GM10266 (cell line): ENCODE data around the gene C1QTNF9B.
A peak's percentile ranks its signal among the peaks of the same experiment; 100 is the strongest.

ENCODE experiments used
- DNase-seq: peaks from one replicate; pipeline ENCODE4 v3.0.0; 2012; ENCODE audit errors: extremely low spot score
- TF ChIP-seq, protein P1 (sequence below): IDR thresholded peaks from 2 replicates; pipeline ENCODE4 v1.5.1; 2012; ENCODE audit warnings: mild to moderate bottlenecking, low read depth; ENCODE audit not compliant: control insufficient read depth, insufficient read depth; ENCODE audit errors: missing control alignments

C1QTNF9B gene

GRCh38 chr13:23923031-23923430 is 25.7 kb upstream of the C1QTNF9B start:
- TF ChIP-seq, protein P1, sequence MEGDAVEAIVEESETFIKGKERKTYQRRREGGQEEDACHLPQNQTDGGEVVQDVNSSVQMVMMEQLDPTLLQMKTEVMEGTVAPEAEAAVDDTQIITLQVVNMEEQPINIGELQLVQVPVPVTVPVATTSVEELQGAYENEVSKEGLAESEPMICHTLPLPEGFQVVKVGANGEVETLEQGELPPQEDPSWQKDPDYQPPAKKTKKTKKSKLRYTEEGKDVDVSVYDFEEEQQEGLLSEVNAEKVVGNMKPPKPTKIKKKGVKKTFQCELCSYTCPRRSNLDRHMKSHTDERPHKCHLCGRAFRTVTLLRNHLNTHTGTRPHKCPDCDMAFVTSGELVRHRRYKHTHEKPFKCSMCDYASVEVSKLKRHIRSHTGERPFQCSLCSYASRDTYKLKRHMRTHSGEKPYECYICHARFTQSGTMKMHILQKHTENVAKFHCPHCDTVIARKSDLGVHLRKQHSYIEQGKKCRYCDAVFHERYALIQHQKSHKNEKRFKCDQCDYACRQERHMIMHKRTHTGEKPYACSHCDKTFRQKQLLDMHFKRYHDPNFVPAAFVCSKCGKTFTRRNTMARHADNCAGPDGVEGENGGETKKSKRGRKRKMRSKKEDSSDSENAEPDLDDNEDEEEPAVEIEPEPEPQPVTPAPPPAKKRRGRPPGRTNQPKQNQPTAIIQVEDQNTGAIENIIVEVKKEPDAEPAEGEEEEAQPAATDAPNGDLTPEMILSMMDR = no peak
- no peak for DNase-seq

DNA sequence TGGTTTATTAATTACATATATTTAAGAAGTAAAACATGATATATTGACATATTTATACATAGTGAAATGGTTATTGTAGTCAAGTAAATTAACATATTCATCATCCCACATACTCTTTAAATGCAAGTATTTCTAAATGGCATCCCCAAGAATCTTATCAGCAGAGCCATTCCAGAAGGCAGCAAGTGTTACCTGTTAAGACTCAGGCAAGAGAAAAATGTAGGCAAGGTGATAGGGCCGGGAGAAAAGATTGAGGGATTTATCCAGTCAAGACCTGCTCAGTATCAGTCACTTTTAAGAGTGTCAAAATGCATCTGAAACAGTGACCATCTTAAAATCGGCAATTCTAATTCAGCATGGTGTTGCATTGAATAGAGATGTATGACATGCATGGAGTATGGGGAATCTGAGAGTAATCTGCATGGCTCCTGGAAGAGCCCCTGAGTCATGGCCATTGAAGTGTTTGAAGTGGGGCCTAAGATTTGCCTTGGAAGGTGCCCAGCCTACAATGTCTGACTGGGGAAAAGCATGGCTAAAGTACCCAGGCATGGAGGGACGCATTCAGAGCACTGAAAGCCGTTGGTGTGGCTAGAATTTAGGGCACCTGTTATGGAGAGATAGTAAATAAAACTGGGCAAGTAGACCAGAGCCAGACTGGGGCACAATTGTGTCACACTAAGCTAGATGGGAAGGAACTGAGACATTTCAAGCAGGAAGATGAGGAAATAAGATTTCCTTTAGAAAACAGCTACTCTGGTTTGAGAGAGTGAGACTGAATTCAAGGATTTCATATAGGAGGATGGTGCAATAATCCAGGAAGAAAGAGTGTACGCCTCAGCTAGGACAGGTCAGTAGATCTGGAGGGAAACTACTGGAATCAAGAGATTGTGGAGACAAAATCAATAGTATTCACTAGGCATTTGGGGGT is 25.0 kb upstream of the C1QTNF9B start:
- TF ChIP-seq, protein P1 = no peak
- DNase-seq = no peak

DNA sequence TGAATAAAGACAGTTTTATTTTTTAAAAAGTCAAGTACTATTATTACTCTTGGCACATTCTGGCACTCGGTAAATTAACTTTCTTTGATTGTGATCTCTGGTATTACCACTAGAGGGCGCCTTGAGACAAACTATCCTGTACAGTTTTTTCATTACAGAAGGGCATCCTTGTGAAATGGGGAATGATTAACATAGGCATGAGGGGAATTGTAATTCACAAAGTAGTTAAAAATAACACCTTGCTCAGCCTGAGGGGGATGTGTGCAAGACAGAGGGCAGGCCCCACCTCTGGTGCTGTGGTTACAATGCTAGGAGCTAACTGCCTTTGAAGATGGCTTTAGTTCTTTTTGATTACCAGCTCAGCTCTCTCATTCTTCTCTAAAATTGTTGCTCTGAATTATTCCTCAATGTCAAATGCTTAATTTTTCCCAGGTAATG is 24.2 kb upstream of the C1QTNF9B start:
- DNase-seq = peak; percentile 26
- TF ChIP-seq, protein P1 = peak; percentile 66

DNA sequence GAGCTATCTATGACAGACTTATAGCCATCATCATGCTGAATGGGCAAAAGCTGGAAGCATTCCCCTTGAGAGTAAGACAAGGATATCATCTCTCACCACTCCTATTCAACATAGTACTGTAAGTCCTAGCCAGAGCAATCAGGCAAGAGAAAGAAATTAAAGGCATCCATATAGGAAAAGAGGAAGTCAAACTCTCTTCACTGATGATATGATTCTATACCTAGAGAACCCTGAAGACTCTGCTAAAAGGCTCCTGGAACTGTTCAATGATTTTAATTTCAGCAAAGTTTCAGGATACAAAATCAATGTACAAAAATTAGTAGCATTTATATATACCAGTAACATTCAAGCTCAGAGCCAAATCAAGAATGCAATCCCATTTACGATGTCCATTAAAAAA is 21.7 kb upstream of the C1QTNF9B start:
- no peak for DNase-seq
- TF ChIP-seq, protein P1 = no peak

GRCh38 chr13:23918208-23918607 is 20.9 kb upstream of the C1QTNF9B start:
- TF ChIP-seq, protein P1 = no peak
- no peak for DNase-seq

DNA sequence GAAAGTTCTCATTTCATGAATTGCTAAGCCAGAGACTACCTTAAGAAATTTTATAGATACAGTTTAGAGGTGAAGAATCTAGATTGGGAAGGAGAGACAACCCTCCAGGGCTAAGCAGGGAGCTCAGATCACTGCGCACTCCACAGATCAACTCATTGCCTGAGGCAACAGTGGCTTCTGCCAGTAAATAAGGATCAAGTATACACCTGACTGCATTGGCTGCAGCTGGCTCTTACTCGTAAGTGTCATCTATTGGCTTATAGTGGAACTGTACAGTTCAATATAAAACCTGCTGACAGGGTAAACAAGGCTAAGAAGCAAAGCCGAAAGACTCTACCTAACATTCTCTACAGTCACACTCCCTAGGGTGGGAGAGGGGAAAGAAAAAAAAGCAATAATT is 18.0 kb upstream of the C1QTNF9B start:
- TF ChIP-seq, protein P1 = no peak
- DNase-seq = no peak

GRCh38 chr13:23912469-23912868 is 15.2 kb upstream of the C1QTNF9B start:
- DNase-seq = no peak
- TF ChIP-seq, protein P1 = no peak
